ENCODE data around the gene STK32B. TPM values are rescaled to one million over a fixed set of nuclear protein-coding genes. Genes with fewer than 3 reads are reported as not detected.

Gene STK32B
- total and polyA plus RNA-seq, 12 donors, result 0.16 to 6.8 (median 0.52) TPM

DNA sequence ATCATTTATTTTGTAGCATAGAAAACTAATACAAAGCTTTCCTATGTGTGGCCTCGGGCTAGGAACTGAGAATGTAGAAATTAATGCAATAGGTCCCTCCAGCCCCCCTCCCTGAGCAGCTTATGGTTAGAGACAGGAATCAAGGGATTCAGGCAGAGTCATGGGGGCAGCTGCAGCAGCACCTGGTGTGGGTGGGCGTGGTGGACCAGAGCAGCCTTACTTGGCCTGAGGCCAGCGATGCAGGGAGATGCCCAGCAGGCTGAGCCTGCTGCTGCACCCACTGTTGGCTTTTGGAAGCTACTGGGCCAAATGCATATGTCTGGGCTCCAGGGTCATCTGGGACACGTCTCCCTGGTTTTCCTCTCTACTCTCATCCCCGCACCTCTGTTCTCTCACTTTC lies 74.0 kb downstream of the STK32B start:
- WGBS, 4 donors, result 62 to 69% (median 64%) methylated on average over 5 of the region's 5 CpGs
- DNase-seq, result no peak
- Histone ChIP-seq H3K27me3 (no peaks in the 10 kb centered on the region), H3K4me1 (replicated peaks in 1 of 2) (no peaks in the 10 kb centered on the region), H3K4me3 (no peak overlapping the region), H3K36me3 (replicated peaks in 1 of 2) (no peaks in the 10 kb centered on the region), H3K27ac (no peak overlapping the region), H3K9me3 (replicated peaks in 1 of 3) (no peaks in the 10 kb centered on the region)
- intact Hi-C loops (cut with DNase I), result no loop called here
- TF ChIP-seq POLR2A (IDR thresholded peaks at IDR 0.05), result no peak
- TF ChIP-seq, protein P1, sequence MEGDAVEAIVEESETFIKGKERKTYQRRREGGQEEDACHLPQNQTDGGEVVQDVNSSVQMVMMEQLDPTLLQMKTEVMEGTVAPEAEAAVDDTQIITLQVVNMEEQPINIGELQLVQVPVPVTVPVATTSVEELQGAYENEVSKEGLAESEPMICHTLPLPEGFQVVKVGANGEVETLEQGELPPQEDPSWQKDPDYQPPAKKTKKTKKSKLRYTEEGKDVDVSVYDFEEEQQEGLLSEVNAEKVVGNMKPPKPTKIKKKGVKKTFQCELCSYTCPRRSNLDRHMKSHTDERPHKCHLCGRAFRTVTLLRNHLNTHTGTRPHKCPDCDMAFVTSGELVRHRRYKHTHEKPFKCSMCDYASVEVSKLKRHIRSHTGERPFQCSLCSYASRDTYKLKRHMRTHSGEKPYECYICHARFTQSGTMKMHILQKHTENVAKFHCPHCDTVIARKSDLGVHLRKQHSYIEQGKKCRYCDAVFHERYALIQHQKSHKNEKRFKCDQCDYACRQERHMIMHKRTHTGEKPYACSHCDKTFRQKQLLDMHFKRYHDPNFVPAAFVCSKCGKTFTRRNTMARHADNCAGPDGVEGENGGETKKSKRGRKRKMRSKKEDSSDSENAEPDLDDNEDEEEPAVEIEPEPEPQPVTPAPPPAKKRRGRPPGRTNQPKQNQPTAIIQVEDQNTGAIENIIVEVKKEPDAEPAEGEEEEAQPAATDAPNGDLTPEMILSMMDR (IDR thresholded peaks at IDR 0.05), result no peak

DNA sequence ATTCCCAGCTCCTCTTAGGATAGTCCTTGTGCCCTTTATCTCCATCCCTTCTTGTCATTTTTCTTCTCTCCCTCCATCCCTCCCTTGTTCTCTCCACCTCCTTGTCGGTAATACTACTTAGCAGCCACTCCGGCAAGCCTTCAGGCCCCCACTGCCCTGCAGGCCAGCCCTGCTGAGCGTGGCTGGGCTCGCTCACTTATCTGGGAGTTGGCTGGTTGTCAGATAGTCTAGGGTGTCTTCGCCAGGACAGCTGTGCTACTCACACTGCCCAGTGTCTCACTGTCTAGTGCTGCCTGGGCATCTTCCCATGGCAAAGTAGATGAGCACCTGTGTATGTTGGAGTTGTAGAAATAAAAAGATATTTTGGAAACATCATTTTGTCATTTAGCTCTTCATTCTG lies 75.0 kb downstream of the STK32B start:
- no peaks in the 10 kb centered on the region for H3K36me3 ChIP-seq (replicated peaks in 1 of 2)
- no peaks in the 10 kb centered on the region for H3K27me3 ChIP-seq
- intact Hi-C loops (cut with DNase I), result no loop called here
- no peaks in the 10 kb centered on the region for H3K4me1 ChIP-seq (replicated peaks in 1 of 2)
- no peak overlapping the region for H3K27ac ChIP-seq
- WGBS, 4 donors, result 80 to 91% (median 87%) methylated on average over 5 of the region's 5 CpGs
- H3K4me3 ChIP-seq, result no peak overlapping the region
- TF ChIP-seq POLR2A (IDR thresholded peaks at IDR 0.05), result no peak
- TF ChIP-seq, protein P1 (IDR thresholded peaks at IDR 0.05), result no peak
- H3K9me3 ChIP-seq (replicated peaks in 1 of 3), result no peaks in the 10 kb centered on the region
- DNase-seq, result no peak

DNA sequence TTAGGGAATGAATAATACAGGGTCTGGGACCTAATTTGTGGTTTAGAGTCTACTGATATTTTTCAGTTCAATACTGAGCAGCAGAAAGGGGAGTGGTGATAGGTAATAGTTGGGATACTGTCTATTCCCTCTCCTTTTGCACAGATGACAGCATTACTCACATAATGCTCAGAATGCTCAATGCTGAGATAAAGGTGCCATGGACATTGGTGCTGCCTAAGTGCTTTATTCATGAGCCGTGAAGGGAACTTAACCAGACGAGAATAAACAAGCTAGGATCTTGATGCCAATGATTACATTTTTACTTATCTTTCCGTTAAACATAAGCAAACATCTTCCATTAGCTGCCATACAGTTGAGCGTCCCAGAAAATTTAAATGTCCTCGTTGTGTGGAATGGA lies 75.6 kb downstream of the STK32B start:
- H3K36me3 ChIP-seq (replicated peaks in 1 of 2), result no peaks in the 10 kb centered on the region
- no peak overlapping the region for H3K4me3 ChIP-seq
- no peaks in the 10 kb centered on the region for H3K4me1 ChIP-seq (replicated peaks in 1 of 2)
- H3K27ac ChIP-seq, result no peak overlapping the region
- no peak for DNase-seq
- H3K27me3 ChIP-seq, result no peaks in the 10 kb centered on the region
- TF ChIP-seq POLR2A (IDR thresholded peaks at IDR 0.05), result no peak
- TF ChIP-seq, protein P1 (IDR thresholded peaks at IDR 0.05), result no peak
- intact Hi-C loops (cut with DNase I), result no loop called here
- H3K9me3 ChIP-seq (replicated peaks in 1 of 3), result no peaks in the 10 kb centered on the region
- 77 to 85% (median 80%) methylated on average over 5 of the region's 5 CpGs for WGBS, 4 donors

DNA sequence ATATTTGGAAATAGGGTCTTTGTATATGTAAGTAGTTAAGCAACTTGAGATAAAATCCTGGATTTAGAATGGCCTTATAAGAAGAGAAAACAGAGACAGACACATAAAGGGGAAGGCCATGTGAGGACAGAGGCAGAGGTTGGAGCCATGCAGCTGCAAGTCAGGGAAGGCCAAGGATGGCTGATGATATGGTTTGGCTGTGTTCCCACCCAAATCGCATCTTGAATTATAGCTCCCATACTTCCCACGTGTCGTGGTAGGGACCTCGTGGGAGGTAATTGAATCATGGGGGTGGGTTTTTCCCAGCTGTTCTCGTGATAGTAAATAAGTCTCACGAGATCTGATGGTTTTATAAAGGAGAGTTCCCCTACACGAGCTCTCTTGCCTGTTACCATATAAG lies 76.3 kb downstream of the STK32B start:
- Histone ChIP-seq H3K27ac (no peak overlapping the region), H3K4me1 (replicated peaks in 1 of 2) (no peaks in the 10 kb centered on the region), H3K9me3 (replicated peaks in 1 of 3) (no peaks in the 10 kb centered on the region), H3K36me3 (replicated peaks in 1 of 2) (no peaks in the 10 kb centered on the region), H3K27me3 (no peaks in the 10 kb centered on the region), H3K4me3 (no peak overlapping the region)
- intact Hi-C loops (cut with DNase I), result no loop called here
- TF ChIP-seq, protein P1 (IDR thresholded peaks at IDR 0.05), result no peak
- no peak for TF ChIP-seq POLR2A (IDR thresholded peaks at IDR 0.05)
- 54 to 60% (median 58%) methylated on average over 7 of the region's 7 CpGs for WGBS, 4 donors
- no peak for DNase-seq
